NCI-H460 (cell line): Measurements from ENCODE around the gene PGBD5. TPM values are rescaled to one million over a fixed set of nuclear protein-coding genes. Genes with fewer than 3 reads are reported as not detected.

Experiments used
- DNase-seq: peaks from one replicate; pipeline ENCODE4 v3.0.0-alpha.2; 2016; ENCODE audit warnings: low read depth; ENCODE audit errors: extremely low read depth
- total RNA-seq: library from RNA; depleted of rRNA; stranded (reverse); fragments of >200 nt; shearing (Covaris generic); gene quantifications from 2 replicates; pipeline ENCODE4 v1.2.3, GENCODE V29; 2014

Gene PGBD5
- total RNA-seq, 1 experiment from 2014 or later = not detected

DNA sequence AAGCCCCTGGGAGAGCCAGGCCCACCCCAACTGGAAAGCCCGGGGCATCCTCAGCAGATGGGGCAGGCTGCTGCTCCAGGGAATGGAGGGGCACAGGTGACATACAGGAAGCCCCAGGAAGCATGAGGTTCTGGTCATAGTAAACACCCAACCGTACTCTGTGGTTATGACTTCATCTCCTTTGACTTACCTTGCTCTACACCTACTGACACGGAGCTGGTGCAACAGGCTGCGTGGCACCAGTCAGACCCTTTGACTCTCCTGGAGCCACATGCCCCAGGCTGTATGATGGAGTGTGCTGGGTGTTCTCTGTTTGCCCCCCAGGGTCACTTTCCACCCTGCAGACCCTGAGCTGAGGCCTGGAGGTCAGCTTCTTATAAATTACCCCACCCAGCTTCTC, 72.1 kb downstream of the PGBD5 start:
- no peak for DNase-seq

DNA sequence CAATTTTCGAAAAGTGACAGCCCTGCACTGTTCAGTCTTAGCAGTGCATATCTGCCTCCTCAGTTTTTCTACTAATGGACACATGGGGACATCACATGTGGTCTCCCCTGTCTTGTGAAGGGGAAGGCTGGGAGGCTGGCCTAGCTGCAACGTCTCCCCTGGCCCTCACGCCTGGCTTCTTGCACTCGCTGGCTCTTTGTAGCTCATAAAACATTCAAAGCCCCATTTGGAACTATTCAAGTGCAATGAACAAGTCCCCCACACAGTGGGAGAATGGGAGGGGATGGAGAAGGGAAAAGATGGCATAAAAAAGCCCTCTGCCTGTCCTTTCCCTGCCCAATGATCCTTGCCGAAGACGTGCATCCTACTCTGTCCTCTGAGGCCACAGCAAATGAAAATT, 73.6 kb downstream of the PGBD5 start:
- DNase-seq = no peak

DNA sequence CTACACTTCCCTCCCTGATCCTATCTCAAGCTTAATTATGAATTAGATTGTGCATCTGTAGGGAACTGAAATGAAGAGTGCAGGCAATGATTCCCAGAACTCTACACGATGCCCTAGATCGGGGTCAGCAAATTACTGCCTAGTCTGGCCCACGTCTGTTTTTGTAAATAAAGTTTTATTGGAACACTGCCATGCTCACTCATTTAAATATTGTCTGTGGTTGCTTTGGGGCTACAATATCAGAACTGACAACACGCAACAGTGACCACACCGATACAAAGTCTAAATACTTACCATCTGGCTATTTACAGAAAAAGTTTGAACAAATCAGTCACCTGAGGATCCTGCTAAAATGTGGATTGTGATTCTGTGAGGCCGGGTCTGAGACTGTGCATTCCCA, 74.1 kb downstream of the PGBD5 start:
- no peak for DNase-seq

DNA sequence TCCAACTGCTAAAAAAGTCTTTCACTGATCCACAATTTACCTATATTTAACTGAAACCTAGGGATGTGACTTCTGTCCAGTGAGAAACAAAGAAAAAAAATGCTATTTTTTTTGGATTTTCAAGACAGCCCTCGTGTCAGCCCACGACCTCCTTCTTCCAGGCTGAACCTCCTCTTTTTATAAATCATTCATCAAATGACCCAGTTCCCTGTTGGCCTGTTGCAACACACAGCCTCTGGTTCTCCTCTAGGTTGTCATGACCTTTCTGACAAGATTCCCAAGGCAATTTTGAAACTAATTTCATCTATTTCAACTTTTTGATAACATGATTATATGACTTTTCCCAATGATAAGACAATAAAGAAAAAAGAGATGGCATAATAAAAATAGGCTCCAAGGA, 74.6 kb downstream of the PGBD5 start:
- no peak for DNase-seq

DNA sequence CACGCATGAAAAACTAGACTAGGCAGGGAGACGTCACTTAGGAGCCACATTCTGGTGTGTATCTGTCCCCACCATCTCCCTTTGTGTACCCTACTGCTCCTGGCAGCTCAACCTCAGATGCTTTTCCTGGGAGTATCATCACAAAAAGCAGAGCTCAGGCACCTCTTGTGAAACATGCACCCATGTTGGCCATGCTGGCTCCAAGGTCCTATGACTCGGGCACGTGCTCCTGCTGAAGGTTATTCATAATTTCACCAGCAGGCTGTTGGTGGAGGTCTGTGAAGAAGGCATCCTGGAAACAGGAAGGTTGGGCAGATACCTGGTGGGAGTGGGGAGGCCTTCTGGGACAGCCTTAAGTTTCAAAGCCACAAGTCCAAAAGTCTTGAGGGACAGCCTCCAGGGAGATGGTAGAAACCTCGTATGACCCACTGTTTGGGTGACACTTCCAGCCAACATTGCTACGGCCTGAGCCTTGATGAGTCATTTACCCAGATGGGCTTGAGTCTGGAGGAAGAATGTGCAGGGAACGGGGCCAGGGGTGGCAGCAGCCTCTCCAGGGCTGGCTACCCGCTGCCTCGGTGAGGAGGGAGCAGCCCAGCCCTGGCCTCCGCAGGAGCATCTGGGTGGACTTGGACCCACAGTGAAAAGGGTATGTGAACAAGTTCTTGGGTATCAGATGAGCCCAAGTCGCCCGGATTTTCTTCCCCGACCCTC, 75.8 kb downstream of the PGBD5 start:
- DNase-seq = no peak

DNA sequence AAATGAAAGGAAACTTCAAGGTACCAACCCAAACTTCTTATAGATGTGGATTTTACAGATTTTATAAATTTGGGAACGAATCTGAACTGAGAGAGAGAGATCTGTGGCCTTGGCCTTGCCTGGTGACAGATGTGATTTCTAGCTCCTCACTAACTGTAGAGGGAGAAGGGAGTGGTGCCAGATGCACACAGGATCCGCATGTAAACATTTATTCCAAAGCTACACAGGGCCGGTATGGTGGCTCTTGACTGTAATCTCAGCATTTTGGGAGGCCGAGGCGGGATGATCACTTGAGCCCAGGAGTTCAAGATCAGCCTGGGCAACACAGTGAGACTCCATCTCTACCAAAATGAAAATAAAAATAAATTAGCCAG, 77.1 kb downstream of the PGBD5 start:
- DNase-seq = no peak

DNA sequence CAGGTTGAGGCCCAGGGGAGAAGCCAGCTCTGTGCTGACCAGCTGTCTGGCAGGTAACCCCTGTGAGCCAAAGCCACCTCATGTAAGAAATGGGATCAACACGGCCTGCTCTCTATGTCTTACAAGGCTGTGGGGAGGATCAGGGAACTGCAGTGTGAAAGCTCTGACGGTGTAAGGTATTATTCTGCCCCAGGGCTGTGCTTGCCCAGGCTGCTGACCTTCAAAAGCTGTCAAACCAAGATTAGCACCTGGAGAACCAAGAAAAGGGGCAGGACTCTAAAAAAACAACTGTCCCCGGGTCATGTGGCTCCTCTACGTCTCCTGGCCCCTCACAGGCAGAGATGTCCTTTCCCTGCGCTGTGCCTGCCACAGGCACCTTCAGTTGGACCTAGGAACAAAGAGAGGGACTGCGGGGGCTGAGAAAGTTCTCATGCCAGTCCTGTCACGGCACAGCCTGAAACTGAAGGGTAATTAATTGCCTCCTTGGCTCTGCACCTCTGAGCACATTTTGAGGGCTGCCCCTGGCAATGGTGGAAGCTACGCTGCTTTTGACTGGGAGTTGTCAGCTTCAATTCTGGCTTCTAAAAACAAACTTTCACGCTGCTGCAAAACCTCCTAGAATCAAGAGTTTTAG, 77.6 kb downstream of the PGBD5 start:
- DNase-seq = no peak

DNA sequence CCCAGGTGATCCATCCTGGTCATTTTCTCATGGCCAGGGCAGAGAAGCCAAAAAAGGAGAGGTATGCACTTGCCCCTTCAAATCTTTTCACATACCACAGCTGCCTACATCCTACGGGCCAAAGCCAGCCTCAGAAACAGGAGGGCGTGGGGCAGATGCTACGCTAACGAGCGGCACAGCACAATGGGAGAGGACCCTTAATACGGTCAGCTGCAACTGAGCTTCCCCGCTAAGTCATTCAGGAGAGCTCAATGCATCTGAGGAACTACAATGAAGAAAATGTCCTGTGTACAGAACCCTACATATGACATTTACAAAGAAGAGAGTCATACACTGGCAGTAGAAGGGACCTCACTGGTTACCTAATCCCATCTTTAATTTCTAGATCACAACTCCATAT, 78.2 kb downstream of the PGBD5 start:
- DNase-seq = no peak

DNA sequence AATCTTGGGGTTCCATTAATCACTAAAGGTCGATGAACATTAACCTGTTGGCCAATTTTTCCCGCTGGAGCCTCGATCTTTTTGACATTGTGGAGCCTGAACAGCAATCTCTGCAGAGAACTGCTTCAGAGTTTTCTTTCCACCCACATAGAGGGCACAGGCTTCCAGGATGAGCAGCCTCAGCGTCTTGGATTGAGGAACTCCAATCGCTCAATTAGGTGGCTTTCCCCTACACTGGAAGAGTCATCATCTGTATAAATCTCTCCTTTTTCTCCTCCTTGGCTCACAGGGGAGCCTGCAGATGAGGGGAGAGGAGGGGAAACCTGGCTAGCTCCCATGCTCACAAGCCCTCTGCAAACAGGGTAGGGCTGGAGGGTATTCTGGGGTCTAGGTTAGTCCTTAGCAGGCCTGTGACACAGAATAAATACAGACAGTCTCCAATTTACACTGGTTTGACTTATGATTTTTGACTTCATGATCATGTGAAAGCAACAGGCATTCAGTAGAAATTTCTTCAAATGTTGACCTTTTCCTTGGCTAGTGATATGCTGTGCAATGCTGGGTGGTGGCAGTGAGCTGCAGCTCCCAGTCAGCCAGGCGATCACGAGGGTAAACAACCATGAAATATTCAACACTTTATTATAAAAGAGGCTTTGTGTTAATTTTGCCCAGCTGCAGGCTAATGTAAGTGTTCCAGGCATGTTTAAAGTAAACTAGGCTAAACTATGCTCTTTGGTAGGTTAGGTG, 80.8 kb downstream of the PGBD5 start:
- DNase-seq = no peak

DNA sequence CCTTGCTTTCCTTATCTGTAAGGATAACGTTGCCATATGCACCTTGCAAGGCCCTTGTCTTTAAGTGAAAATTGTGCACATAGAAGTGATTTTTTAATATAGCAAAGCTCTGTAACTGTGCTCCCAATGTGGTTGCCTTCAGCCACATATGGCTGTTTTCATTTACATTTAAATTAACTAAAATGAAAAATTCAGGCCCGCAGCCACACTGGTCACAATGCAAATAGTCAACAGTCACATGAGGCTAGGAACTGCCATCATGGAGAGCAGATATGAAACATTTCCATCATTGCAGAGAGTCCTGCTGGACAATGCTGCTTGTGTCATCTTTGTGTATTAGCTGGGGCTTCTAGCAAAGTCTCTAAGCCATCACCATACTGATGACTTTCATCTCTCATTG, 83.4 kb downstream of the PGBD5 start:
- DNase-seq = no peak

DNA sequence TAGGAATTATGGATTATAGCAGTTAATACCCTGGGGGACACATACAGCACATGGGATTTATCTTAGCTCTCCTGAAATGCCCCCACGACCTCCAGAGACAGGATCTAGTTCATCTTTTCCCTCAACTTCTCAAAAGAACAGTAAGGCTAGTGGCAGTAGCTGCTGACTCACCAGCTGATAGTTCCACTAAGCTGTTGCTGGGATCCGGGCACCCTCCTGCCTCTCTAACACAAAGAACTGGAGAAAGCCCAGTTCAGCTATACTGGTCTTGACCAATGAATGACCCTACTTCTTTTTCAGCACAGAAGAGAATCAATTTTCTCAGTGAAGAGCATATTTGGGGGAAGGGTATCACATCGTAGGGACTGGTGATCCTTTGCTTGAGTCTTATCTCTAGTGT, 84.1 kb downstream of the PGBD5 start:
- no peak for DNase-seq

DNA sequence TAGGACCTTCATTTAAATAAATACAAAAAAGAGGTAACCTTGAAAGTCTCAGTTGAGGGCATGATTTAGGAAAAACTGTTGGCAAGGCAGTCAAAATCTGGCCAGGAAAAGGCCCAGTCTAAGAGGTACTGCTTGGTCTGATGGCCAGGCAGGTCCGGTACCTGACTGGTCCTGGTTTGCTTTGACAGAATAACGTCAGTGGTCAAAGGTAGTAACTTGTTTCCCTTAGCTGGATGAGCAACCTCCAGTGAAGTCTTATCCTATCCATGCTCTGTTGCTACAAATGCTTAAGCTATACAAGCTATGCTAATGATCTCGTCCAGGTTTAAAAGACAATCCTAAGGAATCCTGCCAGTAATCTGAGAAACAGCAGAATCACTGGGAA, 85.0 kb downstream of the PGBD5 start:
- no peak for DNase-seq

DNA sequence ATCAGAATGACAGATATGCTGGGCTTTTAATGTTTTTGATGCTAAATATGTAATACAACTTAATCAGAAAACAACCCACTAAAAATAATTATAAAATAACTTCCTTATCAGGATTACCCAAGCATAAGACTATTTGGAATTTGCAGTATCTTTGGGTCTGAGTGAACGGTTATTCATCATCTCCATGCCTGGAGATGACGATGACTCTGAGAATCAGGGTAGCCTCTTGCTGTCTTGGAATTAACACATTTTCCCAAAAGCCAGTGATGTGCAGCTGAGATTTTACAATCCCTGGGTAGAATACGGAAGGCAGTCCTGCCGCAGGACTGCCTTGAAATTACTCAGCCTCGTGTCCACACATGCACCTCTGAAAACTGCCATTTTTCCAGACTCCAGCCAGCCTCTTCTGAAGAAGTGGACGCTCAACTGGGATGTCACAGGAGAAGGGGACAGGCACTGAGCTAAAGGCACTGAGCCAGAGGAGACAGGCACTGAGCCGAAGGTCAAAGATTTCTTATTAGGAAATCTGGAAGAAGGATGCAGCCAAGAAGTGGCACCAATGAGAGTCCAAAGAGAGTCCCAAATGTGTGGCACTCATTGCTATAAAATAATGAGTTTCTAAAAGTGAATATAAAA, 85.5 kb downstream of the PGBD5 start:
- DNase-seq = no peak

DNA sequence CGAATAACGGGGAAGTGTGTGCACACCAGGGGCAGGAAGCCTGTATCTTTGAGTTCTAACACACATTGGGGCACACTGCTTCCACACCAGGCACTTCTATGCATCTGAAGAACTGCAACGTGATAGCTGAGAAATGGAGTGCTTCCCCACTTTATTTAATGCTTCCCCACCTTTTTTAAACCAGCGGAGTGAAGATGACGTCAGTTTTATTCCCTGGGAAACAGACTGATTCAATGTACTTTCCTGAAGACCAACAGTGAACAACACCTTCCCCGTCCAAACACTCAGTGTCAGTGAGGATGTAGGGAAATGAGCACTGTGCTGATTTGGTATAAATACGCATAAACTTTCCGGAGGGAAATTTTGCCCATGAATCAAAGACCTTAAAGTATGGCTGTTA, 87.1 kb downstream of the PGBD5 start:
- no peak for DNase-seq

DNA sequence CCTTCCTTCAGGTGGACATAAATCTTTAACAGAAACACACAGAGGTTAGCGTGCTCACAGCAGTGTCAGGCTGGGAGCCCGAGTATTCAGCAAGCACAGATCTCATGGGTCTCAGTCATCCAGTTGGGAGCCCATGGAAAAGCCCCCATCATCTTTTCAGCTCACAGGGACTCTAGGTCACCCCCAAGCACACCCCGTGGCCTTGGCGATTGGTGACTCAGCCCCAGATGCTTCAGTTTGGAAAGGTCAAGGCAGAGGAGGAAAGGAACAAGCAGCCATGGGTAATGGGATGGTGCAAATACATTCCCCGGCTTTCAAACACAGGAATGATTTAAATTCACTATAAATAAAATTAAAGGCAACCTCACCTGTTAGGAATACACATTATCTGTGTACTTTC, 88.9 kb downstream of the PGBD5 start:
- no peak for DNase-seq

DNA sequence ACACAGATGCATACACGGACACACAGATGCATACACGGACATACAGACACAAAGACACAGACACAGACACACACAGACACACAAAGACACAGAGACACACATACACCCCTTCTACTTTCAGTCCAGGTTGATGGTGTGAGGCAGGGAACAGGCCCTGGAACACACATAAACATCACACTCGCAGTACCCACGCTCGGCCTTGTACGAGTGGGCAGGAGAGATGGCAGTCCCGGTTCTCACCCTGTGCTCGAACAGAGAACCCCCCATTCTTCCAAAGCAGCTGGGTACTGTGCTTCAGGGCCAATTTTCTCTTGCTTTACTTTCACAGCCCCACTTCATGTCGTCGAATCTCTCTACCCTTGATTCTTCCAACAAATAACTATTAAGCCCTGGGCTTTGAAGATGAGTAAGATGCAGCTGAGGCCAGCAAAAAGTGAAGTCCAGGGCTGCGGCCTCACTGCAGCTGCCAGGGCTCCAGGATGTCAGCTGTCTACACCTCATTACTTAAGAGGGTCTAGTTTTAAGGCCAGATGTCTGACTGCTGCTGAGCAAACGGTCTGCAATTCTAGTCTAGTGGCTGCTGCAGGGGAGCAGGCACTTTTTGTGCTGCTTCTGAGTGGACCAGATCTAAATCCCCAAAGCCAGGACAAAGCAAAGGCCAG, 90.1 kb downstream of the PGBD5 start:
- DNase-seq = no peak

DNA sequence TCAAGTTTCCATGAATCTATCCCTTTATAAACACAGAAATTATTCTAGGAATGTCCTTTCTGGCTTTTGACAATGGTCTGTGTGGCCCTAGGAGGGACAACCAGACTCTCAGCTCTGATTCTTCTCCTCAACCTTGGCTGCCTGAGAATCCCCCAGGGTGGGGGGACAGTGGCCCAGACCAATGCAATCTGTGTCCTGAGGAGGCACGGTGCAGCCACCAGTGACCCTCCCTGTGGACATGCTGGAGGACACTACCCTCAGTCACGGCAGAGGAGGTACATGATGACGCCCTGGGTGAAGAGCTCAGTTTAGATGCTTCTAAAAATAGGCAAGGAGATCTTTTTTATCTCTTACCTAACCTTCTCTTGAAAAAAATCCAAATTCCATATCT, 91.7 kb downstream of the PGBD5 start:
- DNase-seq = no peak

DNA sequence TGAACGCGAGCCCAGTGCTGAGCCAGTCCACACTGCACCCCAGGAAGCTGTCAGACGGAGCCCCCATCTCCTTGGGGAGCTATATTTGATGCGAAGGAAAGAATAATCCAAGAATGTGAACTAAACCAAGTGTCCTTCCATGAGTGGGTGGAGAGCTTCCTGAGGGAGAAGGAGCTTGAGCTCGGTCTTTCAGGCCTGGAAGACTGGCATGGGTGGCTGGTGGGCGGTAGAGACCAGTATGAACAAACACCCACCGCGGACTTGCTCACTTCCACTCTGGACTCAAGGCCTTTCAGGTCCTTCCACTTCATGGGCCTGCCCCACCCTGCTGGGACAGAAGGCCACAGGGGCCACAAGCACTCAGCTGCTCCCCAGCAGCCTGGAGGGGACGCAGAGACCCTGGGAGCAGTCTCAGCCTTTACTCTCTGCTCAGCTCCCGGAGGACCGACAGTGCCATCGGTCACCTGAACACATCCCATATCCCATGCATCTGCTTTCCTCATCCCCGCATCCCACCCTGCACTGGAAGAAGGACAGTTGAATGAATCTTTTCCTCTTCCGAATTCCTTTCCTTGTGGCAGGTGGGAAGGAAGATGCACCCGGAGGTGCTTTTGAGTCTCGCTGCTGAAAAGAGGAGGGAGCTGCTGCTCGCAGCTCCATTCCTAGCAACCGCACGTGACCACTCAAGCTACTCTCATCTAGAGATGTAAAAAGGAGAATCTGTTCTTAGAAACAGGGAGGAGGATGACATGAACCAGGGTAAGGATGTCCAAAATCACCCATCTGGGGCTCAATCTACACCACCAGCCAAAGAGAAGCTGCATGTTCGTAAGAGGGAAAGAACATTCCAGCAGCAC, 92.3 kb downstream of the PGBD5 start:
- no peak for DNase-seq

DNA sequence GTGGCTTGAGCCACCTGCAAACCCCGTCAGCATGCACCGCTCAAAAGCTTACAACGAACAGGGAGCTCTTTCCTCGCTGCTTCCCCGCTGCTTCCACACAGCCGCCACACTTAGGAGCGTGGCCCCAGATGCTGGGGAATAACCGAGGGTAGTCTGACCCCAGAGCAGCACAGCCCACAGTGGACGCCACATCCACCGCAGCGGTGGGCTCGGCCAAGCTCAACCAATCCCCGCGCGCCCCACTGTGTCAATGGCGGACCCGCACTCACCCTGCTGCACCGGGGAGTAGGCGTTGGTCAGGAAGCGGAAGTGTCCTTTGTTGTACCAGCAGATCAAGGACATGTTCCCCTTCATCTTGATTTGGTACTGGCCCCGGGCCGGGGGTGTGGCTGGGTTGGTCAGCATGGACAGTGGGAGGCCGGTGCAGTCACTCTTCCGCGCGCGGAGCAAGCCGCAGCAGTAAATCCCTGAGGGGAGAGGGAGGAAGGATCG, 93.5 kb downstream of the PGBD5 start:
- no peak for DNase-seq

DNA sequence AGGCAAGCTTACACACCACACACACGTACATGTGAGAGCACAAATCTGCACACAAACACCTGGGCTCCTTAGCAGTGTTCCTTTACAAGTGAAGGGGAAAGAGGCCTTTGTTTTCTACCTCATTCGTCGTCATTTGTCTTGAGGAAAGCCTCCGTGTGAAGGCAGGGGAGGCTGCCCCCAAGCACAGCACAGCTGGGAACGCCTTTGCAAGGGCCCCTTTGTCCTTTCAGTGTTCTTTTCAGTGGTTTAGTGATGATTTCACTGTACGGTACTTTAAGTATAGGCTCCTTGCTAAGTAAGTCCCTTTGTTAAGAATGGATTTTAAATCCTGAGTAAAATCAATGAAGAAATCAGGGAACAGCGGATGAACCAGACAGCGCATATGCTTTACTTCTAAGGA, 94.1 kb downstream of the PGBD5 start:
- DNase-seq = no peak
